ENCODE data around the gene R3HDM2.

R3HDM2 gene

GRCh38 chr12:57272337-57273151 lies 158.3 kb downstream of the R3HDM2 start:
- TF ChIP-seq GATA3 (IDR thresholded peaks at IDR 0.05; ENCODE audit: low read depth, low read length) (no peak), GATA2 (IDR thresholded peaks at IDR 0.05; ENCODE audit: low read depth, low read length) (peak; percentile 25; the same call in 1 of the 2 replicates)

- no peak for TF ChIP-seq GATA3 (IDR thresholded peaks at IDR 0.05; ENCODE audit: low read depth, low read length)
- no peak for TF ChIP-seq GATA2 (IDR thresholded peaks at IDR 0.05; ENCODE audit: low read depth, low read length)
These were observed 159.8 kb downstream of the R3HDM2 start for GRCh38 chr12:57270966-57271470.

DNA sequence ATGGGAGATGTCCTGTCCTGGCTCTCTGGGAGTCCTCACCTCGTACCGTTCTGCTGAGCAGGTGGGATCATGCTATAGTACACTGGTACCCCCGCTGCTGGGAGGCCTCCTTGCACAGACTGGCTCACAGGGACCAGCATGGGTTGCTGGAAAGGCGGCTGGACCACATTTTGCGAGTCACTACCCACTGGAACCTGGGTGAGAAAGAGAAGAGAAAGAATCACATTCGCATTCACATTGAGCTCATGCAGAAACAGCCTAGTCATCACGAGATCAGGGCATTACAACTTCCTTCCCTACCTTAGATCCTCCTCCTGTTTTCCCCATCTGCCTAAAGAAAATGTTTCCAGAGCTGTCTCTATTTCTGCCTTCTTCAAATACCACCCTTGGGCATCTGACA lies 162.6 kb downstream of the R3HDM2 start:
- no peak for TF ChIP-seq GATA3 (IDR thresholded peaks at IDR 0.05; ENCODE audit: low read depth, low read length)
- no peak for TF ChIP-seq GATA2 (IDR thresholded peaks at IDR 0.05; ENCODE audit: low read depth, low read length)

- TF ChIP-seq GATA2 (IDR thresholded peaks at IDR 0.05; ENCODE audit: low read depth, low read length), result no peak
- TF ChIP-seq GATA3 (IDR thresholded peaks at IDR 0.05; ENCODE audit: low read depth, low read length), result no peak
These were observed 164.2 kb downstream of the R3HDM2 start for GRCh38 chr12:57266681-57267080.

- TF ChIP-seq GATA2 (IDR thresholded peaks at IDR 0.05; ENCODE audit: low read depth, low read length) (no peak), GATA3 (IDR thresholded peaks at IDR 0.05; ENCODE audit: low read depth, low read length) (no peak)
These were observed 167.7 kb downstream of the R3HDM2 start for GRCh38 chr12:57263096-57263495.

DNA sequence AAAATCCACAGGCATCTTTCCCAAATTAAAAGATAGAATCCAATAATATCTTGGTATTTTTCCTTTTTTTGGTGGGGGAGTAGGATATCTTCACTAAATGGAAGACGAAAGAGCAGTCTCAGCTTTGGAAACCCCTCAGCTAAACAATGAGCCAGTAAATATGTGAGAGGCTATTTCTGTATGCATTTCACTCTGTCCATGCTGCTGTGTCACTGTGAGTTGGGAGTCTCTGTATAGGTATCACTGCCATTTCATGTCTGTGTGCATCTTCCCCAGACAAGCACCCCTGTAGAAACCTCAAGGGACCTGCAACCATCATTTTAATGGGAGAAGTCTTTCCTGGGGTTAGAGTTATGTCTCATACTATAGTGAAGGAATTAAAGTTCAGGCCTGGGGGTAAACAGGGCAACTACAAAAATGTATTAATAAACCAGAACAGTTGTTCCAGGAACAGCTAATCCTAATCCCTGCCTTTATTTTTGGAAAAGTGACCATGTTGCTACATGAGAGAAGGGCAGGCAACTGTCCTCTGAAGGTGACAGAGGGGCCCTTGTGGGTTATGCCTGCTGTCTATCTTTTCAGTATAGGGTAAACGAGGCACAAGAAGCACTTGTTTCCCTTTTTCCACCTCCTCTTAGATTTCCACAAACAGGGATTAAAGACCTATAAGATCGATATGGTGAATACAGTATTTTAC lies 168.6 kb downstream of the R3HDM2 start:
- TF ChIP-seq GATA3 (IDR thresholded peaks at IDR 0.05; ENCODE audit: low read depth, low read length) (no peak), GATA2 (IDR thresholded peaks at IDR 0.05; ENCODE audit: low read depth, low read length) (no peak)

- TF ChIP-seq GATA2 (IDR thresholded peaks at IDR 0.05; ENCODE audit: low read depth, low read length) (no peak), GATA3 (IDR thresholded peaks at IDR 0.05; ENCODE audit: low read depth, low read length) (no peak)
These were observed 169.4 kb downstream of the R3HDM2 start for GRCh38 chr12:57261428-57261865.

DNA sequence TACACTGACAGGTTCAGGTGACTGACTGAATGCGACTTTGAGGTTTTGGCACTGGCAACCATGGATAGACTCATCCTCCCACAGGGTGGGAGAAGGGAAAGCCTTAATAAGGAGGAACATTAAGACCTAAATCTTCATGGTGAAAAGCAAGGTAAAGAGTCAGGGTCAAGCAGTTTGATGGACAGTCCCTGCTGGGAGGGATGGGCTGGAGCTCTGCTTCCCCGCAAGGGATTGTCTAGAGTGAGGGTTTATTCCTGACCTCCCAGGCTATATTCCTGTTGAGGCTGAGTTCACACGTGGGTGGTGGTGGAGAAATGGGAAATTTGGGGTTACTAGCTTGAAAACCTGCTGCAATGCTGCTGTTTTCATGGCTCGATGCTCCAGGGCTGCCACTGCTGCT lies 170.5 kb downstream of the R3HDM2 start:
- TF ChIP-seq GATA3 (IDR thresholded peaks at IDR 0.05; ENCODE audit: low read depth, low read length), result no peak
- no peak for TF ChIP-seq GATA2 (IDR thresholded peaks at IDR 0.05; ENCODE audit: low read depth, low read length)

GRCh38 chr12:57258977-57259970 lies 171.6 kb downstream of the R3HDM2 start:
- TF ChIP-seq GATA2 (IDR thresholded peaks at IDR 0.05; ENCODE audit: low read depth, low read length) (no peak), GATA3 (IDR thresholded peaks at IDR 0.05; ENCODE audit: low read depth, low read length) (no peak)

- TF ChIP-seq GATA2 (IDR thresholded peaks at IDR 0.05; ENCODE audit: low read depth, low read length) (no peak), GATA3 (IDR thresholded peaks at IDR 0.05; ENCODE audit: low read depth, low read length) (no peak)
These were observed 174.9 kb downstream of the R3HDM2 start for GRCh38 chr12:57255916-57256315.

DNA sequence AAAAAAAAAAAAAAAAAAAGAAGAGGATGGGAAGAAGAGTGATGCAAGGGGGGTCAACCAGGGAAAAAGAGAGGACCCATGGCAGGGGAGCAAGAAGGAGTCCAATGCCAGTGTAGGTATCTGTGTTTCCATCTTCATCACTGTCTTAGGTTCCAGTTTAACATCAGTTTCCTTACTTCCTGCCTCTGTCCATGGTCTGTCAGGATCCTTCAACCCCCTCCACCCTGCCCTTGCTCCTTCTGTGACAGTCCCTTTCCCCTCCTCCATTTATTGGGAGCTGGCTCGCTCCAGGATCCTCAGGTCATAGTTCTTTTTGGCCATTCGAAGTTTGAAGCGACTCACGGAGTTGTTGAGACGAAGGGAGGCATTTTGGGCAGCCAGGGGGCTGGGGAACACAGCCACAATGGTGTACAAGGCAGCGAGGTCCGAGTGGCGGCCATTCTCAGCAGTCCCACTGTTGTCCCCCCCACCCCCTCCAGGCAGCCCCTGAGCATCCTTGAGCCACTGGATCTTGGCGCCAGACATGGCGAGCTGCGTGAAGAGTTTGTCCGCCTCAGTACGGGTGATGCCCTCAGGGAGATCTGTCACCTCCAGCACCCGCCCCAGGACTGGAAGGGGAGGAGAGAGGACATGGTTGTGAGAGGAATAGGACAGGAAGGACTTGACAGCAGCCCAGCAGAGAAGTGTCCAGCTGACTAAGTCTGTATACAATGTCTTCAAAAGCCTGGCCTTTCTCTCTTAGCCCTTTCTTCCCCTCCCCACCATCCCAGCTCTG lies 176.2 kb downstream of the R3HDM2 start:
- TF ChIP-seq GATA3 (IDR thresholded peaks at IDR 0.05; ENCODE audit: low read depth, low read length) (no peak), GATA2 (IDR thresholded peaks at IDR 0.05; ENCODE audit: low read depth, low read length) (no peak)

DNA sequence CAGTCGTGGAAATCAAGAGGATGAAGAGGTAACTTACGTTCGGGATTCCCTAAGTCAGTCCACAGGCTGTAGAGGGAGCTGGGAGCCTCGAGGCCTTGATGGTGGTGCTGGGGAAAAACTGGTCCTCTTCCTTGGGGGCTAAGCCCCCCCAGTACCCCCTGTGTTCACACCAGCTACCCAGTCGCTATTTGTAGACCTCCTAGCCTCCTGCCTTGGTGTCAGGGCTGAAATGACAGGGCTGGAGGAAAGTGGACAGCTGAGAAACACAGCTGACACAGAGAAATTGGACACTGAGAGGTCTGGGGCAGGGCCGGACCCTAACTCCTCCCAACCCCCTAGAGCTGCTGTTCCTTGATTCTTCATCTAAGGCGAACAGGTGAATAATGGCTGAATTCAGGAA lies 179.9 kb downstream of the R3HDM2 start, which contains the start of gene STAC3:
STAC3 (minus strand) TSS at position 232 of the 400 bp plus-strand sequence. CDS start 1,551 bp downstream, outside the sequence.
- TF ChIP-seq GATA3 (IDR thresholded peaks at IDR 0.05; ENCODE audit: low read depth, low read length), result no peak
- TF ChIP-seq GATA2 (IDR thresholded peaks at IDR 0.05; ENCODE audit: low read depth, low read length), result no peak

- TF ChIP-seq GATA2 (IDR thresholded peaks at IDR 0.05; ENCODE audit: low read depth, low read length), result no peak
- no peak for TF ChIP-seq GATA3 (IDR thresholded peaks at IDR 0.05; ENCODE audit: low read depth, low read length)
These were observed 180.3 kb downstream of the R3HDM2 start for GRCh38 chr12:57250541-57250940.

All from SH-SY5Y (cell line).